Fibroblast of lung (primary cell): Measurements from ENCODE around the gene CPTP.
"Not testable (repeated sequence)": the region's sequence is repeated elsewhere in the genome, so short reads cannot be mapped to it uniquely, and the experiment has no call there.

ENCODE experiments used
- EZH2 ChIP-seq: IDR thresholded peaks from 2 replicates; pipeline ENCODE4 v1.5.1; 2012; ENCODE audit warnings: low read length, control low read depth, mild to moderate bottlenecking; ENCODE audit errors: missing control alignments
- TF ChIP-seq, protein P1 (sequence below), 2 donors: IDR thresholded peaks in 1 of 2; conservative IDR thresholded peaks in 1 of 2; 1 replicate in 1 of 2; 2 replicates in 1 of 2; pipeline ENCODE4 v1.5.1; 2011 to 2012; ENCODE audit warnings: low read length in 2 of 2, control low read depth in 1 of 2, inconsistent platforms in 1 of 2, low read depth in 1 of 2, mild to moderate bottlenecking in 1 of 2

DNA sequence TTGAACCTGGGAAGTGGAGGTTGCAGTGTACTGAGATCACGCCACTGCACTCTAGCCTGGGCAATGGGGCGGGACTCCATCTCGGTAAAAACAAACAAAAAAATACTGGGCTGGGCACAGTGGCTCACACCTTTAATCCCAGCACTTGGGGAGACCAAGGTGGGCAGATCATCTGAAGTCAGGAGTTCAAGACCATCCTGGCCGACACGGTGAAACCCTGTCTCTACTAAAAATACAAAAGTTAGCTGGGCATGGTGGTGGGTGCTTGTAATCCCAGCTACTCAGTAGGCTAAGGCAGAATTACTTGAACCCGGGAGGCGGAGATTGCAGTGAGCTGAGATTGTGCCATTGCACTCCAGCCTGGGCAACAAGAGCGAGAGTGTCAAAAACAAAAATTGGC is 8.4 kb upstream of the CPTP start:
- TF ChIP-seq EZH2, result not testable (repeated sequence)
- TF ChIP-seq, protein P1, sequence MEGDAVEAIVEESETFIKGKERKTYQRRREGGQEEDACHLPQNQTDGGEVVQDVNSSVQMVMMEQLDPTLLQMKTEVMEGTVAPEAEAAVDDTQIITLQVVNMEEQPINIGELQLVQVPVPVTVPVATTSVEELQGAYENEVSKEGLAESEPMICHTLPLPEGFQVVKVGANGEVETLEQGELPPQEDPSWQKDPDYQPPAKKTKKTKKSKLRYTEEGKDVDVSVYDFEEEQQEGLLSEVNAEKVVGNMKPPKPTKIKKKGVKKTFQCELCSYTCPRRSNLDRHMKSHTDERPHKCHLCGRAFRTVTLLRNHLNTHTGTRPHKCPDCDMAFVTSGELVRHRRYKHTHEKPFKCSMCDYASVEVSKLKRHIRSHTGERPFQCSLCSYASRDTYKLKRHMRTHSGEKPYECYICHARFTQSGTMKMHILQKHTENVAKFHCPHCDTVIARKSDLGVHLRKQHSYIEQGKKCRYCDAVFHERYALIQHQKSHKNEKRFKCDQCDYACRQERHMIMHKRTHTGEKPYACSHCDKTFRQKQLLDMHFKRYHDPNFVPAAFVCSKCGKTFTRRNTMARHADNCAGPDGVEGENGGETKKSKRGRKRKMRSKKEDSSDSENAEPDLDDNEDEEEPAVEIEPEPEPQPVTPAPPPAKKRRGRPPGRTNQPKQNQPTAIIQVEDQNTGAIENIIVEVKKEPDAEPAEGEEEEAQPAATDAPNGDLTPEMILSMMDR (conservative IDR thresholded peaks at IDR 0.05 in 1 of 2, IDR thresholded peaks at IDR 0.05 in 1 of 2; ENCODE audit: low read depth in 1 of 2, low read length in 2 of 2), result not testable (repeated sequence)
